HG03025 (cell line): Measurements from ENCODE around the gene PCNA.
"Not testable (repeated sequence)": the region's sequence is repeated elsewhere in the genome, so short reads cannot be mapped to it uniquely, and the experiment has no call there.

Experiments
- ATAC-seq: cut with Tn5 transposase; IDR thresholded peaks from one replicate; pipeline ENCODE4 v1.9.1; 2021; ENCODE audit warnings: mild to moderate bottlenecking, moderate library complexity; ENCODE audit not compliant: unreplicated experiment, low FRiP score

The PCNA gene

GRCh38 chr20:5104479-5104878 lies 15.3 kb downstream of the PCNA start:
- no peak for ATAC-seq

- no peak for ATAC-seq
These were observed 18.9 kb downstream of the PCNA start for GRCh38 chr20:5100684-5101347.

- ATAC-seq = not testable (repeated sequence)
These were observed 19.8 kb downstream of the PCNA start for GRCh38 chr20:5099909-5100308.

GRCh38 chr20:5099009-5099408 lies 20.7 kb downstream of the PCNA start:
- not testable (repeated sequence) for ATAC-seq

GRCh38 chr20:5096463-5096862 lies 23.3 kb downstream of the PCNA start:
- ATAC-seq = no peak

GRCh38 chr20:5095931-5096330 lies 23.8 kb downstream of the PCNA start:
- ATAC-seq = no peak

DNA sequence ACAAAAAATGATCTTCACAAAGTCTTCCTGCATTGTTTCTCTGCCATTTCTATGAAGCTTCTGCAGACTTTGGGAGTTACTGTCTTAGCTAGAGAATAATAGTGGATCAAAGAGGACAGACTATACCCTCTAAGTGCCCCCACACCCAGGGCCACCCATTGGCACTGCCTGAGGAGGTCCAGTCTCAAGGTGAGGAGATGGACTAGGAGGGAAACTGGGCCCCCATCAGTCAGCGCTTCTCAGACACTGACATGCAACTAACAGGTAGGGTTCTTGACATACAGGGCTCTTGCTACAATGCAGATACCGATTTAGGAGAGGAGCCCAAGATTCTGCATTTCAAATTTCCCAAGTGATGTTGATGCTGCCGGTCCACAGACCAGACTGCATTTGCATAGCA lies 24.3 kb downstream of the PCNA start:
- no peak for ATAC-seq

DNA sequence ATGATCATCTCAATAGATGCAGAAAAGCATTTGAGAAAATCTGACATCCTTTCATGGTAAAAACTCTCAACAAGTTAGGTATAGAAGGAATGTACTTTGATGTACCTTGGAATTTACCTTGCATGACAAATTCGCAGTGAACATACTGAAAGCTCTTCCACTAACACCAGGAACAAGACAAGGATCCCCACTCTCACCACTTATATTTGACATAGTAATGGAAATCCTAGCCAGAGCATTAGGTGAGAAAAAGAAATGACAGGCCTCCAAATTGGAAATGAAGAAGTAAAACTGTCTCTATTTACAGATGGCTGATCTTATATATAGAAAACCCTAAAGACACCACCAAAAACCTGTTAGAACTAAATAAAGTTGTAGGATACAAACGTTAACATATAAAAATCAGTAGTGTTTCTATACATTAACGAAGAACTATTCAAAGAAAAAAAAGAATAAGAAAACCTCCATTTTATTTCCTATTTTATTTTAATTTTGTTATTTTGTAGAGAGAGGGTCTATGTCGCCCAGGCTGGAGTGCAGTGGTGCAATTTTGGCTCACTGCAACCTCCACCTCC lies 26.9 kb downstream of the PCNA start:
- ATAC-seq = no peak

- no peak for ATAC-seq
These were observed 27.9 kb downstream of the PCNA start for GRCh38 chr20:5091902-5092301.

DNA sequence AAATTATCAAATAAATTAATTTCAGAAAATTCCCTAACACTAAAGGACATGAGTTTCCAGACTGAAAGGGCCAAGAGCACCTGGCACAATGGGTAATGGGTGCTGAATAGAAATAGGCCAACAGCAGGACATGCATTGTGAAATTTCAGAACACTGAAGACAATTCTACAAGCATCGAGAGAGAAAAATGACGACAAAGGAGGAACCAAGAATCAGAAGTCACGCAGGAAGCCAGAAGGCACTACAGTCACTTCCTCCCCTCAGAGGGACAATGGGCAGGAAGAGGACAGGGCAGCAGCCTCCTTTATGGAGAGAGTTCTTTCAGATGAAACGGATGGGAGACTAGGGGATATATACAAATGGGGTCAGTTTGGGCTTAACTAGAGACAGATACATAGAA lies 29.6 kb downstream of the PCNA start:
- ATAC-seq = no peak

- ATAC-seq = no peak
These were observed 31.1 kb downstream of the PCNA start for GRCh38 chr20:5088688-5089087.

DNA sequence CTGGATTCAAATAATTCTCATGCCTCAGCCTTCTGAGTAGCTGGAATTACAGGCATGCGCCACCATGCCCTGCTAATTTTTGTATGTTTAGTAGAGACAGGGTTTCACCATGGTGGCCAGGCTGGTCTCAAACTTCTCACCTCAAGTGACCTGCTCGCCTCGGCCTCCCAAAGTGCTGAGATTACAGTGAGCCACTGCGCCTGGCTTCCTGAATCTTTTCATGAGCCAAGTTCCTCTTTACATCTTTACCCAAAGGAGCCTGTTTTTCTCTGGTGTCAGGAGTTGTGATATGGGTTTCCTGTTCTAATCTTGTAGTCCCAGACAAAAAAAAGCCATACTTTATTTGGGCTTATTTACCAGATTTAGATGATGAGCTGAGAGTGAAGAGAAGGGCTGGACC lies 34.4 kb downstream of the PCNA start:
- no peak for ATAC-seq

DNA sequence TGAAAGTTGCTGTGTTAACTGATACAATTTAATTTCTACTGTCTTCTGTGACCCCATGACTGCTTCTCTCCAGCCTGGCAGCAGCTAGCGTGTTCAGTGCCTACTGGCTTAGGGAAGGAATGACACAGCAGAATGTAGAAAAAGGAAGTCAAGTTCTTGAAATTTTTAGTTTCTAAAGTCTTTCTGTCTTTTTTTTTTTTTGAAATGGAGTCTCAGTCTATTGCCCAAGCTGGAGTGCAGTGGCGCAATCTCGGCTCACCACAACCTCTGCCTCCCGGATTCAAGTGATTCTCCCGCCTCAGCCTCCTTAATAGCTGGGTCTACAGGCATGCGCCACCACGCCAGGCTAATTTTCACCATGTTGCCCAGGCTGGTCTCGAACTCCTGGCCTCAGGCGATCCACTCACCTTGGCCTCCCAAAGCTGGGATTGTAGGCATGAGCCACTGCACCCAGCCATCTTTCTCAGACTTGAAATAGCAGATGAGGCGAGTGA lies 39.3 kb downstream of the PCNA start:
- no peak for ATAC-seq

DNA sequence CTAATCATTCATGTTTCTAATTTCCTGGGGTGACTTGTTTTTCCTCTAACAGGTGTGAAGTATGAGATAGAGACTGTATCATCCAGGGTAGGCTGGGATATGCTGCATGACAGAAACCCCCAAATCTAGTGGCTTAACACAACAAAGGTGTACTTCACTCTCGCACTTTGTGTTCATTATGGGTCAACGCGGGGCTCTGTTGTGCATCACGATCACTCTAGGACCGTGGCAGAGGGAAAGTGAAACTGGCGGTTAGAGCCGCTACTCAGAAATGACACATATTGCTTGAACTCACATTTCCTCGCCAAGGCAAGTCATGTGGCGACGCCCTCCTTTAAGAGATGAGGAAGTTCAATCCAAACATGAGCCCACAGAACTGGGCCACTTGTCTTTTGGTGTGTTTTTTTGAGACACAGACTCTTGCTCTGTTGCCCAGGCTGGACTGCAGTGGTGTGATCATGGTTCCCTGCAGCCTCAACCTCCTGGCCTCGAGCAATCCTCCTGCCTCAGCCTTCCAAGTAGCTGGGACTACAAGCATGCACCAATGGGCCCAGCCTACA lies 41.3 kb downstream of the PCNA start:
- peak; percentile 93 for ATAC-seq

GRCh38 chr20:5077761-5078387 lies 41.9 kb downstream of the PCNA start:
- ATAC-seq = peak; percentile 6

DNA sequence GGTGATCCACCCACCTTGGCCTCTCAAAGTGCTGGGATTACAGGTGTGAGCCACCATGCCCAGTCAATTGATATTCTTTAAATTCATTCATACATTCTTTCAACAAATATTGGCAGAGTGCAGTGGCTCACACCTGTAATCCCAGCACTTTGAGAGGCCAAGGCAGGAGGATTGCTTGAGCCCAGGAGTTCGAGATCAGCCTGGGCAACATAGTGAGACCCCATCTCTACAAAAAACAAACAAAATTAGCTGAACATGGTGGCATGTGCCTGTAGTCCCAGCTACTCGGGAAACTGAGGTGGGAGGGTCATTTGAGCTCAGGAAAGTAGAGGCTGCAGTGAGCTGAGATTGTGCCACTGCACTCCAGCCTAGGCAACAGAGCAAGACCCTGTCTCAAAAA lies 42.8 kb downstream of the PCNA start:
- not testable (repeated sequence) for ATAC-seq

DNA sequence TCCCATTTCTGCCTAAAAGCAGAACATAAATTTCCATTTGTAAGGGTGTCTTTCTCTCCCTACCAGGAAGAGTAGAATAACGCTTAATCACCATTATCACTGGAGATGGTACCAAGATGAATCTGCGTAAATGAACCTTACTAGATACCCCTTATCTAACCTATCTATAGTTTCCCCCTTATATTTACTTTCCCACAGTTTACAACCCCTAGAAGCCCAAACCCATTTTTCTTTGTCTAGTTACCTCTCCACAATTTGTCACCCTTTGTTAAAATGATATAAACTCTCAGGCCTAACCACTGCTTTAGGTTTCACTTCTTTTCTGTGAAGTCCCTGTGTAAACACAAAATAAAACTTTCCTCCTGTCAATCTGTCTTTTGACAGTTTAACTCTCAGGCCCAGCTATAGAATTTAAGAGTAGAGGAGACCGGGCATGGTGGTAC lies 45.5 kb downstream of the PCNA start:
- ATAC-seq = no peak

- ATAC-seq = no peak
These were observed 46.0 kb downstream of the PCNA start for GRCh38 chr20:5073660-5074231.

DNA sequence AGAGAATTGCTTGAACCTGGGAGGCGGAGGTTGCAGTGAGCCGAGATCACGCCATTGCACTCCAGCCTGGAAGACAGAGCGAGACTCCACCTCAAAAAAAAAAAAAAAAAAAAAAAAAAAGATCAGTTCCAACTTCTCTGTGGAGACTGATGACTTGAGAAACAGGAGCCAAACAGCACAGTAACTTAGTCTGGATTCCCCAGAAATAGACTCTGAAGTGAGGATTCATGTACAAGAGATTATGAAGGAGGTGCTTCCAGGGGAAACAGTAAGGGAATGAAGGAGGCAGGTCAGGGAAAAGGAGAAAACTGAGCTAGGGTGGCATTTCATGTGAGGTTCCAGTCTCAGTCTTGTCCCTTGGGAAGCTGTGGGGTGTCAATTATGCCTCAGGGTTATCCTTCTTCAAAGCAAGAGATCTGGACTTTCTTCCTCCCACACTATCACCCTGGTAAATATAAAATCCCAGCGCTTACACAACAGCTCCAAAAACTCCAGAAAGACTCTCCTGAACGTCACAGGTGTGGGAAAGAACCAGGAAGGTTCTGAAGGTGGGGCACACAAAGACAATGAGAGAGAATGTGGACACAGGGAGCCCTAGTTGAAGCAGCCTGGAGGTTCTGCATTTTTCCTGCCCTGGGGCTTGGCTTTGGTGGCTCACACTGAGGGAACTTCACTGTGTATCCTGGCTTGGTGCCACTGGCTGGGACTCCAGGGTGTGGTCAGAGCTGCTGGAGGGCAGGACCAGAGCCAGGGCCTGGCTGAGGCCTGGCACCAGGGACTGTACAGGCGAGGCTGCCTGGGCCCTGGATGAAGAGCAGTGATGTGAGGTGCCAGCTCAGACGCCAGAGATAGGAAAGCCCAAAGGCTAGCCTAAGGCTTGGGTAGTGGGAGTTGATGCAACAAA lies 46.8 kb downstream of the PCNA start:
- ATAC-seq = no peak

- ATAC-seq = not testable (repeated sequence)
These were observed 47.8 kb downstream of the PCNA start for GRCh38 chr20:5071942-5072341.
